H9 (cell line): ENCODE data around the gene OGFOD1. TPM values are rescaled to one million over a fixed set of nuclear protein-coding genes. Genes with fewer than 3 reads are reported as not detected.

ENCODE experiments used
- DNase-seq: peaks from one replicate; pipeline ENCODE4 v3.0.0-alpha.2; 2017
- H2AFZ ChIP-seq: one replicate; pipeline ENCODE4 v1.6.1; 2013; ENCODE audit warnings: mild to moderate bottlenecking, low read length, control low read depth, moderate library complexity
- H2AK5ac ChIP-seq: 2 replicates; pipeline ENCODE4 v1.6.1; 2013; ENCODE audit warnings: low read length, control low read depth, mixed read lengths; ENCODE audit not compliant: insufficient read length
- H2BK120ac ChIP-seq: one replicate; pipeline ENCODE4 v1.6.1; 2013; ENCODE audit warnings: low read depth, mild to moderate bottlenecking, low read length, control low read depth, inconsistent platforms; ENCODE audit not compliant: poor library complexity, severe bottlenecking
- H2BK12ac ChIP-seq: 2 replicates; pipeline ENCODE4 v1.6.1; 2013; ENCODE audit warnings: low read length, control low read depth, mixed read lengths, low read depth; ENCODE audit not compliant: insufficient read length
- H2BK15ac ChIP-seq: 2 replicates; pipeline ENCODE4 v1.6.1; 2013; ENCODE audit warnings: low read depth, low read length, control low read depth
- H2BK20ac ChIP-seq: one replicate; pipeline ENCODE4 v1.6.1; 2013; ENCODE audit warnings: low read depth, mild to moderate bottlenecking, low read length, control low read depth, inconsistent platforms; ENCODE audit not compliant: poor library complexity, severe bottlenecking
- H2BK5ac ChIP-seq: 2 replicates; pipeline ENCODE4 v1.6.1; 2013; ENCODE audit warnings: low read length, control low read depth, mixed read lengths; ENCODE audit not compliant: insufficient read length
- H3K14ac ChIP-seq: 2 replicates; pipeline ENCODE4 v1.6.1; 2013; ENCODE audit warnings: low read length, control low read depth; ENCODE audit not compliant: insufficient read depth
- H3K18ac ChIP-seq: 2 replicates; pipeline ENCODE4 v1.6.1; 2013; ENCODE audit warnings: low read depth, mild to moderate bottlenecking, mixed read lengths, low read length, control low read depth; ENCODE audit not compliant: insufficient read length
- H3K23ac ChIP-seq: 2 replicates; pipeline ENCODE4 v1.6.1; 2013; ENCODE audit warnings: low read length, control low read depth, mixed read lengths, low read depth; ENCODE audit not compliant: insufficient read length
- H3K23me2 ChIP-seq: 2 replicates; pipeline ENCODE4 v1.6.1; 2013; ENCODE audit warnings: low read depth, mild to moderate bottlenecking, mixed read lengths, low read length, control low read depth; ENCODE audit not compliant: insufficient read length, poor library complexity, severe bottlenecking
- H3K27ac ChIP-seq: 2 replicates; pipeline ENCODE4 v1.5.1; 2013; ENCODE audit warnings: low read length, control low read depth, mixed read lengths, low read depth; ENCODE audit not compliant: insufficient read length
- H3K27me3 ChIP-seq: 2 replicates; pipeline ENCODE4 v1.6.1; 2013; ENCODE audit warnings: low read length, control low read depth, inconsistent platforms; ENCODE audit not compliant: insufficient read depth
- H3K4ac ChIP-seq: 2 replicates; pipeline ENCODE4 v1.6.1; 2013; ENCODE audit warnings: low read depth, mild to moderate bottlenecking, control low read depth, inconsistent platforms, low read length, moderate library complexity
- H3K4me1 ChIP-seq: 2 replicates; pipeline ENCODE4 v1.6.1; 2013; ENCODE audit warnings: low read length, control low read depth, inconsistent platforms; ENCODE audit not compliant: insufficient read depth
- H3K4me2 ChIP-seq: 2 replicates; pipeline ENCODE4 v1.6.1; 2013; ENCODE audit warnings: low read length, control low read depth, mixed read lengths; ENCODE audit not compliant: insufficient read length, insufficient read depth
- H3K56ac ChIP-seq: 2 replicates; pipeline ENCODE4 v1.6.1; 2013; ENCODE audit warnings: low read depth, mild to moderate bottlenecking, mixed read lengths, low read length, control low read depth; ENCODE audit not compliant: insufficient read length
- H3K79me1 ChIP-seq: 2 replicates; pipeline ENCODE4 v1.6.1; 2013; ENCODE audit warnings: low read depth, mild to moderate bottlenecking, moderate library complexity, low read length, control low read depth, inconsistent platforms; ENCODE audit not compliant: insufficient read depth, poor library complexity, severe bottlenecking
- H3K79me2 ChIP-seq: 2 replicates; pipeline ENCODE4 v1.6.1; 2013; ENCODE audit warnings: low read length, control low read depth, inconsistent platforms; ENCODE audit not compliant: insufficient read depth
- H3K9ac ChIP-seq: 2 replicates; pipeline ENCODE4 v1.6.1; 2013; ENCODE audit warnings: low read length, control low read depth, mixed read lengths; ENCODE audit not compliant: insufficient read length; ENCODE audit errors: extremely low read depth
- H3K9me3 ChIP-seq: one replicate; pipeline ENCODE4 v1.6.1; 2013; ENCODE audit warnings: low read depth, low read length, inconsistent platforms; ENCODE audit not compliant: control insufficient read depth
- H3T11ph ChIP-seq: one replicate; pipeline ENCODE4 v1.6.1; 2013; ENCODE audit warnings: mild to moderate bottlenecking, low read length, control low read depth, inconsistent platforms
- H4K20me1 ChIP-seq: one replicate; pipeline ENCODE4 v1.6.1; 2013; ENCODE audit not compliant: control insufficient read depth, insufficient read length, insufficient read depth
- H4K5ac ChIP-seq: 2 replicates; pipeline ENCODE4 v1.6.1; 2013; ENCODE audit warnings: low read depth, mild to moderate bottlenecking, mixed read lengths, low read length, control low read depth; ENCODE audit not compliant: insufficient read length
- H4K8ac ChIP-seq: replicated peaks from 2 replicates; pipeline ENCODE4 v1.6.1; 2013; ENCODE audit warnings: low read length, control low read depth, mixed read lengths, low read depth; ENCODE audit not compliant: insufficient read length
- H4K91ac ChIP-seq: 2 replicates; pipeline ENCODE4 v1.6.1; 2013; ENCODE audit warnings: low read depth, mild to moderate bottlenecking, moderate library complexity, mixed read lengths, low read length, control low read depth; ENCODE audit not compliant: insufficient read length
- H3K27ac Mint-ChIP-seq, 3 experiments: 2 replicates in 2 of 3; 3 replicates in 1 of 3; pipeline ENCODE4 v1.8.0; 2020 to 2021; ENCODE audit warnings: mixed read lengths in 3 of 3, mild to moderate bottlenecking in 1 of 3, moderate library complexity in 1 of 3
- H3K27me3 Mint-ChIP-seq: 2 replicates; pipeline ENCODE4 v1.8.0; 2021; ENCODE audit warnings: low read depth, mild to moderate bottlenecking, moderate library complexity, mixed read lengths
- H3K36me3 Mint-ChIP-seq, 3 experiments: 2 replicates in 2 of 3; 3 replicates in 1 of 3; pipeline ENCODE4 v1.8.0; 2020 to 2021; ENCODE audit warnings: low read depth in 3 of 3, mixed read lengths in 3 of 3; ENCODE audit not compliant: insufficient read depth in 1 of 3
- H3K4me1 Mint-ChIP-seq, 2 experiments: 2 replicates each; pipeline ENCODE4 v1.8.0; 2020; ENCODE audit warnings: mixed read lengths in 2 of 2
- H3K4me3 Mint-ChIP-seq, 2 experiments: 2 replicates in 1 of 2; 3 replicates in 1 of 2; pipeline ENCODE4 v1.8.0; 2020 to 2021; ENCODE audit warnings: mild to moderate bottlenecking in 2 of 2, mixed read lengths in 2 of 2, moderate library complexity in 1 of 2
- H3K9me3 Mint-ChIP-seq, 2 experiments: 2 replicates in 1 of 2; 3 replicates in 1 of 2; pipeline ENCODE4 v1.8.0; 2020; ENCODE audit warnings: mild to moderate bottlenecking in 2 of 2, mixed read lengths in 2 of 2, moderate library complexity in 1 of 2
- WGBS: extraction: QIAGEN DNeasy Blood & Tissue Kit; methylation state at CpG from one replicate; pipeline ENCODE4 v1.1.7; 2013; ENCODE audit warnings: missing lambda C conversion rate, low lambda C conversion rate, mixed read lengths; ENCODE audit not compliant: insufficient read length; ENCODE audit errors: extremely low coverage; 5-methylcytosine and 5-hydroxymethylcytosine counted together
- total RNA-seq: library from RNA; stranded (reverse); gene quantifications from 2 replicates; pipeline ENCODE4 v1.2.1, GENCODE V29; 2021
- TF ChIP-seq, protein P1 (sequence below): fragments of 200-600 bp; sonication (generic); conservative IDR thresholded peaks from 3 replicates; pipeline ENCODE4 v1.8.0; 2021; ENCODE audit warnings: antibody characterized with exemption, mild to moderate bottlenecking

OGFOD1 gene
- total RNA-seq, 1 experiment from 2014 or later, result 66.5 TPM

DNA sequence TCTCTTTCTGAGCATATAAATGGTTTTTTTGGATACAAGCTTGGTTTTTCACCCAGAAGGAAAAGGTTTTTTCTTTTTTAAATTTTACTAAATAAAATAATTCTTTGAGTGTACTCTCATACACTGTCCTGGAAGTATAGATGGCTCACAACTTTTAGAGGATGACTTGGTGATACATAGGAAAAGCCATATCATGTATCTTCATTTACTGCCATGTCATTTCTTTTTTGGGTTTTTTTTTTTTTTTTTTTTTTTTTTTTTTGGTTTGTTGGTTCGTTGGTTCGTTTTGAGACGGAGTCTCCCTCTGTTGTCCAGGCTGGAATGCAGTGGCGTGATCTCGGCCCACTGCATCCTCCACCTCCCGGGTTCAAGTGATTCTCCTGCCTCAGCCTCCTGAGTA, 11.8 kb downstream of the OGFOD1 start:
- H3K9me3 Mint-ChIP-seq, result no peaks in the 10 kb centered on the region
- Histone ChIP-seq H3K23ac (no peak overlapping the region), H4K20me1 (no peaks in the 10 kb centered on the region), H3K56ac (no peak overlapping the region), H2AFZ (no peak overlapping the region), H4K8ac (no peak overlapping the region), H3K4me1 (no peaks in the 10 kb centered on the region), H3K9me3 (no peaks in the 10 kb centered on the region), H2AK5ac (no peak overlapping the region), H3K27me3 (no peaks in the 10 kb centered on the region), H3K79me2 (no peaks in the 10 kb centered on the region), H3K79me1 (no peaks in the 10 kb centered on the region), H3K4ac (no peak overlapping the region), H3T11ph (no peak overlapping the region), H3K4me2 (no peak overlapping the region), H3K27ac (no peak overlapping the region), H2BK15ac (no peak overlapping the region), H3K23me2 (no peaks in the 10 kb centered on the region), H2BK20ac (no peak overlapping the region), H2BK12ac (no peak overlapping the region), H3K9ac (no peak overlapping the region), H3K18ac (no peak overlapping the region), H4K91ac (no peak overlapping the region), H4K5ac (no peak overlapping the region), H3K14ac (no peak overlapping the region), H2BK5ac (no peak overlapping the region), H2BK120ac (no peak overlapping the region)
- no peaks in the 10 kb centered on the region for H3K4me1 Mint-ChIP-seq
- WGBS, result no CpG with 5 or more reads among the region's 6 CpGs
- H3K27me3 Mint-ChIP-seq, result no peaks in the 10 kb centered on the region
- H3K4me3 Mint-ChIP-seq, result no peak overlapping the region
- H3K27ac Mint-ChIP-seq, result no peak overlapping the region
- TF ChIP-seq, protein P1, sequence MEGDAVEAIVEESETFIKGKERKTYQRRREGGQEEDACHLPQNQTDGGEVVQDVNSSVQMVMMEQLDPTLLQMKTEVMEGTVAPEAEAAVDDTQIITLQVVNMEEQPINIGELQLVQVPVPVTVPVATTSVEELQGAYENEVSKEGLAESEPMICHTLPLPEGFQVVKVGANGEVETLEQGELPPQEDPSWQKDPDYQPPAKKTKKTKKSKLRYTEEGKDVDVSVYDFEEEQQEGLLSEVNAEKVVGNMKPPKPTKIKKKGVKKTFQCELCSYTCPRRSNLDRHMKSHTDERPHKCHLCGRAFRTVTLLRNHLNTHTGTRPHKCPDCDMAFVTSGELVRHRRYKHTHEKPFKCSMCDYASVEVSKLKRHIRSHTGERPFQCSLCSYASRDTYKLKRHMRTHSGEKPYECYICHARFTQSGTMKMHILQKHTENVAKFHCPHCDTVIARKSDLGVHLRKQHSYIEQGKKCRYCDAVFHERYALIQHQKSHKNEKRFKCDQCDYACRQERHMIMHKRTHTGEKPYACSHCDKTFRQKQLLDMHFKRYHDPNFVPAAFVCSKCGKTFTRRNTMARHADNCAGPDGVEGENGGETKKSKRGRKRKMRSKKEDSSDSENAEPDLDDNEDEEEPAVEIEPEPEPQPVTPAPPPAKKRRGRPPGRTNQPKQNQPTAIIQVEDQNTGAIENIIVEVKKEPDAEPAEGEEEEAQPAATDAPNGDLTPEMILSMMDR, result no peak
- no peak for DNase-seq
- H3K36me3 Mint-ChIP-seq, result peaks cover 21 to 82% (median 70%) of the 10 kb centered on the region in 3 experiments; a peak in 6 of 7 replicates
